Measurements from ENCODE around the gene KIF5C.

The KIF5C gene

DNA sequence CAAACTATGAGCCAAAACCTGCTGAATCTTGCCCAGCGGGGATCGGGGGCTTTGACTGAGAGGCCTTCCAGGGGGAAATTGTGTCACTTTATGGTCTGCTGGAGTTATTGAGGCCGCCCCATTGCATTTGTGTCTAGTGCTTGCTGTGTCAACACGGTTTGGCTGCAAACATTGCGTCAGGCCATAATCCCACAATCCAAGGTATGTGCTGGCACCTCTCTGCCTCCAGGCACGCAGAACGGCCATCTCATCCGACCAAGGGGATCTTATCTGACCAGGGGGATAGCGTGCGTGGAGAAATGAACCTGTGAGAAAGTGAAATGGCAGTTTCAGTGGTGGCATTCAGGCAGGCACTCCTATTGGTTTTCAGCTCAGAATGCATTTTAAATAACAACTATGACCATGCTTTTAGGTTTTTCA lies 145.4 kb downstream of the KIF5C start:
- FAIRE-seq (no peak), DNase-seq (ENCODE audit: insufficient read length, low spot score) (no peak)
- TF ChIP-seq POLR2A (IDR thresholded peaks at IDR 0.05; ENCODE audit: low read depth, low read length): no peak

DNA sequence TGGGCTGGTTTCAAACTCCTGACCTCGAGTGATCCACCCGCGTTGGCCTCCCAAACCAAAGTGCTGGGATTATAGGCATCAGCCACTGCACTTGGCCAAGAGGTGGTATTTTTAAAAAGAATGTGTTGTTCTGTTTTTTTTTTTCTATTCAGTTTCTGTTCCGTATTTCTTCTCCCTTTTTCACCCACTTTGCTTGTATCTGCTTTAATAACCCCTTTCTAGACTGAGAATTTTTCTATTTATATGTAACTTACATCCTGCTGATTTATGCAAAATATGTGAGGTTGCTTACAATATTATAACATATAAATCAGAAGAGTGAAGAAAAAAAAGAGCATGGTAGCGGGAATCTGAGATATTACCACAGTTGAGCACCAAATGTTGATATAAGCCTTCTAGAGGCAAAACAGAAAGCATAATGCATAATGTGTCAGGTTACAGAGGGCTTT lies 146.3 kb downstream of the KIF5C start:
- FAIRE-seq (no peak), DNase-seq (ENCODE audit: insufficient read length, low spot score) (no peak)
- no peak for TF ChIP-seq POLR2A (IDR thresholded peaks at IDR 0.05; ENCODE audit: low read depth, low read length)

DNA sequence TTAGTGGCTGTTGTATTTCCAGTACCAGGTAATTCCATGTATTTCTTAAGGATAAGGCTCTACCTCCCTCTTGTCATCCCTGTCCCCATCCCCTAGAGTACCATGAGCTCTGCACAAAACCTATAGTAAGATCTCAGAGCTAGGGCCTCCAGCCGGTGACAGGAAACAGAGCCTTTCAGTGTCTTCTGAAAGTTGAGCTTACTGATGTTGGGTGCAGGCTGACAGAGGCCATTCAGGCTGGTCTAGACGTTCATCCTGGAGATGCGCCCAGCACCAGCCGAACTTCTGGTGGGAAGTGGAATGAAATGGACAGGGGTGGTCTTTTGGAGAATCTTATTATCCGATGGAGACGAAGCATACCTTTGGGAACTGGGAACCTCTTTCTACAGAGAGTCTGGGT lies 146.7 kb downstream of the KIF5C start:
- TF ChIP-seq POLR2A (IDR thresholded peaks at IDR 0.05; ENCODE audit: low read depth, low read length): no peak
- no peak for DNase-seq (ENCODE audit: insufficient read length, low spot score)
- FAIRE-seq: no peak

DNA sequence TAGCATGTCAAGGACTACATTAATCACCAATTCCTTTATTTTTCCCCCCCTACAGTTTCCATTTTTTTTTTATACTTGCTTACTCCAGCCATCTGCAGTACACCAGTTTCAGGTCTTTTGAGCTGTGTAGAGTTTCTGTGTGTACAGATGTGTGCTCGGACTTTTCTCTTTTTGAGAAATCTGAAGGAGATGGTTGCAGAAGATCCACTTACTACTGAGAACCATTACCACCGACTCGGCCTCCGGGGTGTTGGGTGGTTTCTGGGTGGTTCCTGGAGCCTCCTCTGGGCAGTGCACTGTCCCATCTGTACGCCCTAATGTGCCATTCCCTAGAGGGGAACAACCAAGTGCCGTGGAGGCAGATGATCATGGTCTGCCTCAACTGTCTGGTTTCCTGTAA lies 148.1 kb downstream of the KIF5C start:
- DNase-seq (ENCODE audit: insufficient read length, low spot score) (no peak), FAIRE-seq (no peak)
- no peak for TF ChIP-seq POLR2A (IDR thresholded peaks at IDR 0.05; ENCODE audit: low read depth, low read length)

DNA sequence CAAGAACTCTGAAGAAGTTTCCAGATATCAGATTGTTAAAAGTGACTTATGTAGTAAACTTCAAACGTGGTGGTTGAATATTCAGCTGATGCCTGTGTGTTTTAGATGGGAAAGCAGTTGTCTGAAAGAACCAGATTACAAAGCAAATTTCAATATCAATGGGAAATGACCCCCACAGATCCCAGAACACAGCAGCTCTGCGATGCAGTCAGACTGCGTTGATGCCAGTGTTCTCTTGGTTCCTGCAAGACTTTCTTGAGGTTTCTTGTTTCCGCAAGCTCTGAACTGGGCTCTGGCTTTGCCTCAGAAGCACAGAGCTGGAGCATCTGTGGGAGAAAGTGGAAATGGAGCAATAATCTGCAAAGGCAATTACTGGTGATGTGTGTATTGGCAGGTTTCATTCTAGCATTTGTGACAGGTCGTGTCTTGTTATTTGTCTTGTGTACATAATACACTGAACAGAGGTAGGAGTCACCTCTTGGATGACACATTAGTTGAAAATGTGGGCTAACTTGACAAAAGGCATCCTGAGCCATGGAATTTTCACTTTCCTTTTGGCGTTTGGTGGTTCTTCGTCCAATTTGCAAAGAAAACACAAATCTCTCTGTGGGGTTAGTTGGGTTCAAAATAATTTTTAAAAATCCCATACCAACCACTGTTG lies 152.7 kb downstream of the KIF5C start:
- FAIRE-seq (no peak), DNase-seq (ENCODE audit: insufficient read length, low spot score) (no peak)
- no peak for TF ChIP-seq POLR2A (IDR thresholded peaks at IDR 0.05; ENCODE audit: low read depth, low read length)

DNA sequence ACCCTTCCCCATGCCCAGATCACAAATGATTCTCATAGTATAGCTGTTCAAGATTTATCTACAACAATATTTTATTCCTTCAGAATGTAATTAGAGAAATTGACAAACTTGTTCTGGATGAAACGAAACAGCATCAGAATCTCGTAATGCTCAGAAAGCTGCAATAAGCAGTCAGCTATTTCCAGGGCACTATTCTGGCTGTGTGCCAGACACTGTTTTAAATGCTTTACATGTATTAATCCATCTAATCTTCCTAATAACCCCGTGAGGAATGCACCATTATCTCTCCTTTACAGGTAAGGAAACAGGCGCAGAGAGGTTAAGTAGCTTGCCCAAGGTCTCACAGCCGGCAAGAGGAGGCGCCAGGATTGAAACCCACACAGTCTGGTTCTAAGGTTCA lies 153.3 kb downstream of the KIF5C start:
- TF ChIP-seq POLR2A (IDR thresholded peaks at IDR 0.05; ENCODE audit: low read depth, low read length): no peak
- FAIRE-seq (no peak), DNase-seq (ENCODE audit: insufficient read length, low spot score) (no peak)

DNA sequence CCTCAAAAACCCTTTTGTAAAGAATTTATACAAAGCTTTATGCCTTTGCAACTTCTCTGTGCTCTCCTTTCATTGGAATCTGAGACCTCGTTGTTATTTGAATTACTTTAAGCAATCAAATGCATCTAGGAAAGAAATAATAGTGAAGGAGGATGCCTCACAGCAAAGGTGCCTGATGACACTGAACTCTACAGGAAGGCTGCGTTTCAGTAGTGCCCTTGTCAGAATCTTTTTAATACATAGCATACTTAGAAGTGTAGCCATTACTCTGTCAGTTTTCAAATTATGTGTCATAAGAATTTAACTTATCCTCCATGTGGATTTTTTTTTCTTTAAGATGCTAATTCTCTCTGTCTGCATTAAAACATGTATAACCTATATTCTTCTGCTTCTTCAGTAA lies 153.9 kb downstream of the KIF5C start:
- FAIRE-seq (no peak), DNase-seq (ENCODE audit: insufficient read length, low spot score) (no peak)
- no peak for TF ChIP-seq POLR2A (IDR thresholded peaks at IDR 0.05; ENCODE audit: low read depth, low read length)

DNA sequence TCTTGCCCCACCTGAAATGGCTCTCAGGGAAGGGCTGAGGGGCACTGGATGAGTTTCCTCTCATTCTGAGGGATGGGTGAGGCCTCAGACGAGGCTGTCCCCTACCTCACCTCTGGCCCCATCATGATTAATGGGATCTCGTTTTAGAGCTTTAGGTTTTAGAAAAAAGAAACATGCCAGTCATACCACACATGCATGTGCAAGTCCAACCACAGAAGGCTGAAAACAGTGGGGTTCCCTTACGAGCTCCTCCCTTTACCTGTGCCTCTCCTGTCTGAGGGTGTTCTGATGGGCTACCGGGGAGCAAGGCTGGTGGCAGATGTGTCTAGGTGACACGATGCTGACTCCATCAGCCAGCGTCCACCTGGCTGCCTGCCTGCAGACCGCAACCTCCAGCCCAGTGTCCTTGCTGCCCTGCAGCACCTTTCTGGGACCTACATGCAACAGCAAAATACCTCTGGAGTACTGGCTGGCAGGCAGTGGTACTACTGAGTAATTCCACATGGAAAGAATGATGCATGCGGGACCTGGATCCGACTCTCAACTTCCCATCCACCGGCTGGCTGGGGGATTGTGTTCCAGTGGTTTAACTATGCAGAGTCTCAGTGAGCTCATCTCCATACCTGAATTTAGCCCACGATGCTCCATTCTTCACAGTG lies 154.4 kb downstream of the KIF5C start:
- no peak for DNase-seq (ENCODE audit: insufficient read length, low spot score)
- no peak for TF ChIP-seq POLR2A (IDR thresholded peaks at IDR 0.05; ENCODE audit: low read depth, low read length)

DNA sequence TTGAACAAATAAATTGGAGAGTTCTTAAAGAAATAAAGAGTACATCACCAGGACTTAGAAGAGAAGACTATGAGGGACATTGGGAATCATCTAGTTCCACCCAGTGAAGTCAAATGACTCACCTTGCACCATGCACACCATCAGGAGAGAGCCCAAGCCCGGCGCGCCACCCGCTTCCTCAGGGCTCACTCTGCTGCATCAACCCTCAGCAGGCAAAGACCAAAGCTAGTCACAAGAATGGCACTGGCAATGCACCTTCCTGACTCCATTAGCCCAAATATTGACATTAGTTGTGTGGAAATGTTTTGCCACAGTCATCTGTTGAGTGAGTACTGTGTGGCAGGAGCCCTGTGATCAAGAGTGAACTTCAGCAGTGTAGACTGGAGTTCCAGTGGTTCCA lies 156.4 kb downstream of the KIF5C start:
- no peak for TF ChIP-seq POLR2A (IDR thresholded peaks at IDR 0.05; ENCODE audit: low read depth, low read length)
- no peak for DNase-seq (ENCODE audit: insufficient read length, low spot score)
- no peak for FAIRE-seq

More for the DNA sequence above, 154.4 kb downstream of the KIF5C start:
- FAIRE-seq: no peak

DNA sequence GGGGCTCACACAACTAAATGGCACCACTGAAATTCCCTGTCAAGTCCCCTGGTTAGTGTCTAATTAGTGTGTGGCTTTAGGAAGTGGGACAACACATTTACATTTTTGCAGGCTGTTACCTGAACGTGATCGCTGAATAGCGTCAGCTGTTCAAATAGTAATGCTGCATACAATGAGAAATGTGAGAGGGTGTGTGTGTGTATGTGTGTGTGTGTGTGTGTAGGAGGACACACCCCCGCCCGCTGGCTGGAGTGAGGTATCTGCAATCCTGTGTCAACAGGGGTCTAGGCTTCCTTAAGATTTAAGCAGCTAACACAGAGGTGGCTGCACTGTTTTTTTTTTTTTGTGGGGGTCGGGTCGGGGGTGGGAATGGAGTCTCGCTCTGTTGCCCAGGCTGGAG lies 158.7 kb downstream of the KIF5C start:
- TF ChIP-seq POLR2A (IDR thresholded peaks at IDR 0.05; ENCODE audit: low read depth, low read length): no peak
- no peak for DNase-seq (ENCODE audit: insufficient read length, low spot score)
- no peak for FAIRE-seq

DNA sequence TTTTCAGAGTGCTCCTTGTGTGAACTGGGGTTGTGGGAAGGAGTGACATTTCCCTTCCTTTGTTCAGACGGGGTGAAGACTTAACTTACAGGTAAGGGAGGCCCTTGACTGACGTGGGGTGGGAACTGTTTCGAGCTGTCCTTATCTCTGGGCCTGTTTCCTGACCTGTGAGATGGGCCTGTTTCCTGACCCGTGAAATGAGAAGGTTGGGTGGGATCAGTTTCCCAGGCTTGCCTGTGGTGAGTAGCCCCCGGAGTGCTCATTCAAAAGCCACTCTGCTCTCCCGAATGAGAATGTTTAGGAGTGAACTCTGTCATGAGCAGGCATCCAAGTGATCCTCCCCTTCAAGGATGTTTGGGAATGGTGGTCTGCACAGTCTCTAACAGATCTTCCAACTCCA lies 159.4 kb downstream of the KIF5C start:
- no peak for FAIRE-seq
- no peak for TF ChIP-seq POLR2A (IDR thresholded peaks at IDR 0.05; ENCODE audit: low read depth, low read length)
- no peak for DNase-seq (ENCODE audit: insufficient read length, low spot score)

DNA sequence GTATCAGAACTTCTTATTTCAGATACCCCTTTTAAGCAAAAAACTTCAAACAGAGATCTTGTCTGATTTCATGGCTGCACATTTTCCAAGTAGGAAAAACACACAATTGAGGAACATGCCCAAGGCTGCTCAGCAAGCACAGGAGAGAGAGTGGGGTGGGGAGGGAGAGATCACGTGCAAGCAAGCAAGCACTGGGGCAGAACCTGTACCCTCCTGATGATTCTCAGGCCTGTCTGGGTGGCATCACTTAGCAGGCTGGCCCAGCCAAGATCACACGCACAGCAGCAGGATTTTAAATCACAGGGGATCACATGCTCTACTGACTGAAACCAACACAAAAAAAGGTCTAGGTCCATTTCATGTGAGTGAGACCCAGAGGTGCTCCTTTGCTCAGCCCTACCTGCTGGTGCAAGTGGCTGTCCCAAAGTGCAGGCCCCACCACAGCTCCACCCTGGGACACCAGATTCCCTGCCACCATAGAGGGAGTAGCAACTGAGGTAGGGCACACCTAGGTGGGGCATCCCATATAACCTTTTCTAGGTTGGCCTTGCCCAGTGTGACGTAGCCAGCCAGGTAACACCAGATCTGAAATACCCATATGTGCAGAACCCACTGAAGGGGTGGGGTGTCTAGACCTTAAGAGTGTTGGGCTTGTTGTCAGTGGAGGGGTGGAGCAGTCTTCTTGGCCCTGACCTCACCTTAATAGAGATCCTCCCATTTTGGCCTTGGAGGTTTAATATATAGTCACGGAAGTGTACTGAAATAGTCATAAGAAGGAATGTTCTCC lies 161.7 kb downstream of the KIF5C start:
- no peak for FAIRE-seq

DNA sequence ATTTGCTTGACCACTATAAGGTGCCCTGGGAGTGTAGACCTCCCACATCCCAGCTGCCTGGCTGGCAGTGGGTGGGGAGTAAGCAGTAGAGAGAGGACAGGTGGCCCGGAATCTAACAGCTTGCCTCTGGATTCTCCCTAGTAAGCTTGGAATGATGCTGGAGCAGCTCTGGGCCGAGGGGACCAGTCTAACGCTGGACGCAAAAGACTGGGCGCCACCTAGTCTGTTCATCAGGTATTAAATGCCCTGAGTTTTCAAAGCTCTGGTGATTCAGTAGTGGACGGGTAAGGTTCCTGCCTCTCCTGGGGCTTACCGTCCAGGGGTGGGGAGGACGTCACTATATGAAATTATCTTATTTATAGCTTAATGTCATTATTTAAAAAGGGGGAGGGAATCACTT lies 162.8 kb downstream of the KIF5C start:
- FAIRE-seq (no peak), DNase-seq (ENCODE audit: insufficient read length, low spot score) (no peak)
- no peak for TF ChIP-seq POLR2A (IDR thresholded peaks at IDR 0.05; ENCODE audit: low read depth, low read length)

More for the DNA sequence above, 161.7 kb downstream of the KIF5C start:
- no peak for TF ChIP-seq POLR2A (IDR thresholded peaks at IDR 0.05; ENCODE audit: low read depth, low read length)
- DNase-seq (ENCODE audit: insufficient read length, low spot score): no peak

DNA sequence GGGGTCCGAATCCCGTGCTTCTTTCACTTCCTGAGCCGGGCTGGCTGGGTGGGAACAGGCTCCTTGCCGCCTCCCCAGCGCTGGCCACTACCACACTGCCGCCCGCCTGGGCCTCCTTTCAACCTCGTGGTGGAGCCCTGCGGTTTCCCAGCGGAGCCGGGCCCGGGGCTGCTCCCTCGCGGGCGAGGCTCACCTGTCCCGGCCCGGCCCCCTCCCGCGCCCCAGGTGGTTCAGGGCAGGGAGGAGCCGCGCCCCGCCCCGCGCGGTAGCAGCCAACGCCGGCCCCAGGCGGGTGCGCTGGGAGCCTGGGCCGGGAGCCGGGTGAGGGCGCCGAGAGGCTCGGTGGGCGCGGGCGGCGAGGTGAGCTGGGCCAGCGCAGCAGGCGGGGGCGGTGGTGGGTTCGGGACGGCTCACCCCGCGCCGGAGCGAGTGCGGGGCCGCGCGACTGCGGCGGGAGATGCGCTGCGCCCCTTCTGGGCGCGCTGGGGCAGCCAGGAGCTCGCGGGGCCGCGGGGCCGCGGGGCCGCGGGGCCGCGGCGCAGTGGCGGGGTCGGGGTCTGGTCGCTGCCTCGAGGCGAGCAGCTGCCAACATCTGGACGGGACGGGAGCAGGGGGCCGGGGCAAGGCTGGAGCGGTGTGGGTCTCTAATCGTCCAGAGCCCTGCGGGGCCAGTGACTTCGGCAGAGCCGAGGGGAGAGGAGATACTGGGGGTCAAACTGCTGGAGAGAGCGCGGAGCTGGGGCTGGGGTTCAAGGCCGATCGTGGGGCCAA lies 163.6 kb downstream of the KIF5C start, which contains the start of gene LYPD6B:
Gene LYPD6B, plus strand, starts transcription at position 258 of the 771 bp plus-strand sequence. CDS start 92,250 bp downstream, outside the sequence.
- no peak for DNase-seq (ENCODE audit: insufficient read length, low spot score)

More for the DNA sequence above, 163.6 kb downstream of the KIF5C start, which contains the start of gene LYPD6B:
- TF ChIP-seq POLR2A (IDR thresholded peaks at IDR 0.05; ENCODE audit: low read depth, low read length): no peak; the same call in 1 of the 2 replicates
- no peak for FAIRE-seq
